ENCODE data around the gene LUC7L3.
A peak's percentile ranks its signal among the peaks of the same experiment; 100 is the strongest.
"Not testable (repeated sequence)": the region's sequence is repeated elsewhere in the genome, so short reads cannot be mapped to it uniquely, and the experiment has no call there.

LUC7L3 gene

GRCh38 chr17:50715471-50715870 lies 3.9 kb upstream of the LUC7L3 start:
- H3K36me3 ChIP-seq (ENCODE audit: low read depth): peaks cover 2% of the 10 kb centered on the region; the same call in 1 of the 2 replicates
- no peak overlapping the region for H3K4me3 ChIP-seq (ENCODE audit: severe bottlenecking)
- no peaks in the 10 kb centered on the region for H3K27me3 ChIP-seq (ENCODE audit: insufficient read depth, poor library complexity, severe bottlenecking)
- peaks cover 3% of the 10 kb centered on the region for H3K4me1 ChIP-seq (ENCODE audit: insufficient read depth, poor library complexity, severe bottlenecking)
- no peak for DNase-seq (ENCODE audit: low spot score)
- no peak for ATAC-seq (ENCODE audit: low read depth)
- no peak overlapping the region for H3K27ac ChIP-seq (ENCODE audit: poor library complexity, severe bottlenecking)
- H3K9me3 ChIP-seq (ENCODE audit: severe bottlenecking): no peaks in the 10 kb centered on the region
- TF ChIP-seq CTCF (IDR thresholded peaks at IDR 0.05; ENCODE audit: poor library complexity, severe bottlenecking): no peak

- Histone ChIP-seq H3K36me3 (ENCODE audit: low read depth) (peaks cover 28% of the 10 kb centered on the region), H3K4me1 (ENCODE audit: insufficient read depth, poor library complexity, severe bottlenecking) (peaks cover 18% of the 10 kb centered on the region), H3K27ac (ENCODE audit: poor library complexity, severe bottlenecking) (peak overlapping the region; percentile 75), H3K9me3 (ENCODE audit: severe bottlenecking) (no peaks in the 10 kb centered on the region), H3K4me3 (ENCODE audit: severe bottlenecking) (peak overlapping the region; percentile 61), H3K27me3 (ENCODE audit: insufficient read depth, poor library complexity, severe bottlenecking) (no peaks in the 10 kb centered on the region)
- TF ChIP-seq CTCF (IDR thresholded peaks at IDR 0.05; ENCODE audit: poor library complexity, severe bottlenecking): no peak
- DNase-seq (ENCODE audit: low spot score) (no peak), ATAC-seq (ENCODE audit: low read depth) (no peak)
These were observed 756 bp downstream of the LUC7L3 start for GRCh38 chr17:50719924-50720794.

GRCh38 chr17:50721194-50722010 lies 2.0 kb downstream of the LUC7L3 start:
- ATAC-seq (ENCODE audit: low read depth): no peak
- DNase-seq (ENCODE audit: low spot score): no peak
- Histone ChIP-seq H3K4me3 (ENCODE audit: severe bottlenecking) (peak overlapping the region; percentile 61), H3K27ac (ENCODE audit: poor library complexity, severe bottlenecking) (peak overlapping the region; percentile 75), H3K27me3 (ENCODE audit: insufficient read depth, poor library complexity, severe bottlenecking) (no peaks in the 10 kb centered on the region), H3K9me3 (ENCODE audit: severe bottlenecking) (no peaks in the 10 kb centered on the region), H3K4me1 (ENCODE audit: insufficient read depth, poor library complexity, severe bottlenecking) (peaks cover 18% of the 10 kb centered on the region), H3K36me3 (ENCODE audit: low read depth) (peaks cover 36% of the 10 kb centered on the region)
- no peak for TF ChIP-seq CTCF (IDR thresholded peaks at IDR 0.05; ENCODE audit: poor library complexity, severe bottlenecking)

GRCh38 chr17:50722746-50723145 lies 3.3 kb downstream of the LUC7L3 start:
- DNase-seq (ENCODE audit: low spot score) (no peak), ATAC-seq (ENCODE audit: low read depth) (no peak)
- H3K4me3 ChIP-seq (ENCODE audit: severe bottlenecking): no peak overlapping the region

GRCh38 chr17:50724622-50725021 lies 5.2 kb downstream of the LUC7L3 start:
- not testable (repeated sequence) for H3K4me3 ChIP-seq (ENCODE audit: severe bottlenecking)

More at GRCh38 chr17:50722746-50723145, 3.3 kb downstream of the LUC7L3 start:
- Histone ChIP-seq H3K9me3 (ENCODE audit: severe bottlenecking) (no peaks in the 10 kb centered on the region), H3K27ac (ENCODE audit: poor library complexity, severe bottlenecking) (no peak overlapping the region), H3K4me1 (ENCODE audit: insufficient read depth, poor library complexity, severe bottlenecking) (peaks cover 18% of the 10 kb centered on the region), H3K36me3 (ENCODE audit: low read depth) (peaks cover 36% of the 10 kb centered on the region), H3K27me3 (ENCODE audit: insufficient read depth, poor library complexity, severe bottlenecking) (no peaks in the 10 kb centered on the region)
- no peak for TF ChIP-seq CTCF (IDR thresholded peaks at IDR 0.05; ENCODE audit: poor library complexity, severe bottlenecking)

More at GRCh38 chr17:50724622-50725021, 5.2 kb downstream of the LUC7L3 start:
- H3K27me3 ChIP-seq (ENCODE audit: insufficient read depth, poor library complexity, severe bottlenecking); ATAC-seq (ENCODE audit: low read depth); DNase-seq (ENCODE audit: low spot score); H3K9me3 ChIP-seq (ENCODE audit: severe bottlenecking); H3K27ac ChIP-seq (ENCODE audit: poor library complexity, severe bottlenecking): not testable (repeated sequence)
- Histone ChIP-seq H3K36me3 (ENCODE audit: low read depth) (peaks cover 51% of the 10 kb centered on the region), H3K4me1 (ENCODE audit: insufficient read depth, poor library complexity, severe bottlenecking) (peaks cover 15% of the 10 kb centered on the region)
